H1 (cell line): Measurements from ENCODE around the gene RABEP1. TPM values are rescaled to one million over a fixed set of nuclear protein-coding genes. Genes with fewer than 3 reads are reported as not detected.

Experiments used
- CTCF ChIA-PET: fragments of 300-600 bp; sonication (Branson Sonifier 250); formaldehyde crosslinking; loops from one replicate; lab custom pipeline; 2021; ENCODE audit not compliant: partially characterized antibody; lab: Charles Lee
- POLR2A ChIA-PET: fragments of 300-600 bp; sonication (Branson Sonifier 250); formaldehyde crosslinking; loops from one replicate; lab custom pipeline; 2021; ENCODE audit warnings: inconsistent platforms; ENCODE audit not compliant: partially characterized antibody; lab: Charles Lee
- DNase-seq, 2 experiments: peaks; one replicate each; pipeline versions ENCODE4 v3.0.0 to v3.0.0-alpha.2; 2010 to 2022; ENCODE audit warnings: low spot score in 2 of 2, low read depth in 1 of 2, mixed read lengths in 1 of 2
- FAIRE-seq: peaks from 2 replicates; lab custom pipeline; 2011; peaks lifted over from hg19 to GRCh38; lab: Jason Lieb, UNC
- H2AFZ ChIP-seq: 2 replicates; pipeline ENCODE4 v1.8.1; 2012; ENCODE audit warnings: low read length, inconsistent platforms
- H2AK5ac ChIP-seq: 2 replicates; pipeline ENCODE4 v1.6.1; 2013; ENCODE audit warnings: low read depth, low read length
- H2BK120ac ChIP-seq: replicated peaks from 2 replicates; pipeline ENCODE3; 2013; ENCODE audit warnings: low read depth, low read length, inconsistent platforms
- H2BK12ac ChIP-seq: 2 replicates; pipeline ENCODE4 v1.6.1; 2013; ENCODE audit warnings: low read depth, low read length
- H2BK15ac ChIP-seq: 2 replicates; pipeline ENCODE4 v1.6.1; 2013; ENCODE audit warnings: low read length
- H2BK20ac ChIP-seq: 2 replicates; pipeline ENCODE4 v1.6.1; 2013; ENCODE audit warnings: low read length
- H2BK5ac ChIP-seq: 2 replicates; pipeline ENCODE4 v1.6.1; 2013; ENCODE audit warnings: low read depth, low read length
- H3K14ac ChIP-seq: 2 replicates; pipeline ENCODE4 v1.6.1; 2013; ENCODE audit warnings: inconsistent platforms; ENCODE audit not compliant: insufficient read length
- H3K18ac ChIP-seq: 2 replicates; pipeline ENCODE4 v1.6.1; 2013; ENCODE audit warnings: low read length; ENCODE audit errors: extremely low read depth
- H3K23ac ChIP-seq: 2 replicates; pipeline ENCODE4 v1.6.1; 2013; ENCODE audit warnings: inconsistent platforms; ENCODE audit not compliant: insufficient read length
- H3K23me2 ChIP-seq: 2 replicates; pipeline ENCODE4 v1.6.1; 2013; ENCODE audit warnings: low read depth, low read length
- H3K27ac ChIP-seq: 2 replicates; pipeline ENCODE4 v1.6.1; 2011; ENCODE audit warnings: low read depth, low read length, inconsistent platforms
- H3K27me3 ChIP-seq, 4 experiments: replicated peaks in 1 of 4; 1 replicate in 1 of 4; 2 replicates in 3 of 4; pipeline versions ENCODE4 v1.6.1 to v1.8.1; 2011 to 2013; ENCODE audit warnings: low read length in 3 of 4, mild to moderate bottlenecking in 3 of 4, inconsistent platforms in 2 of 4, mixed read lengths in 2 of 4, moderate library complexity in 1 of 4; ENCODE audit not compliant: control insufficient read depth in 3 of 4, insufficient read depth in 3 of 4; ENCODE audit errors: extremely low read depth in 1 of 4
- H3K36me3 ChIP-seq, 4 experiments: 2 replicates each; pipeline versions ENCODE4 v1.6.1 to v1.8.1; 2011 to 2013; ENCODE audit warnings: mild to moderate bottlenecking in 4 of 4, low read length in 3 of 4, moderate library complexity in 2 of 4, control low read depth in 1 of 4, inconsistent platforms in 1 of 4; ENCODE audit not compliant: insufficient read depth in 4 of 4, control insufficient read depth in 2 of 4
- H3K4ac ChIP-seq: replicated peaks from 2 replicates; pipeline ENCODE3; 2013; ENCODE audit warnings: low read length, low read depth, mixed read lengths, inconsistent platforms; ENCODE audit not compliant: insufficient read length
- H3K4me1 ChIP-seq, 4 experiments: replicated peaks in 1 of 4; 1 replicate in 1 of 4; 2 replicates in 3 of 4; pipeline versions ENCODE4 v1.6.1 to v1.8.1; 2011 to 2013; ENCODE audit warnings: low read length in 3 of 4, inconsistent platforms in 2 of 4, mixed read lengths in 1 of 4; ENCODE audit not compliant: insufficient read depth in 4 of 4, control insufficient read depth in 3 of 4
- H3K4me2 ChIP-seq, 2 experiments: 2 replicates each; pipeline versions ENCODE4 v1.6.1 to v1.8.1; 2011 to 2013; ENCODE audit warnings: low read depth in 2 of 2, low read length in 2 of 2, control low read depth in 1 of 2, inconsistent platforms in 1 of 2, mild to moderate bottlenecking in 1 of 2; ENCODE audit not compliant: insufficient read depth in 1 of 2
- H3K4me3 ChIP-seq, 4 experiments: fragments of 200-600, 300-600 bp in 1 of 4; sonication (generic), shearing (Covaris generic), sonication (Bioruptor Twin) in 1 of 4; 2 replicates each; pipeline versions ENCODE4 v1.5.1 to v1.8.1; 2011 to 2016; ENCODE audit warnings: low read length in 4 of 4, low read depth in 3 of 4, control low read depth in 2 of 4, inconsistent platforms in 2 of 4, mild to moderate bottlenecking in 2 of 4, mixed read lengths in 1 of 4, moderate library complexity in 1 of 4; ENCODE audit not compliant: insufficient read depth in 2 of 4; ENCODE audit errors: extremely low read depth in 1 of 4
- H3K56ac ChIP-seq: replicated peaks from 2 replicates; pipeline ENCODE3; 2013; ENCODE audit warnings: low read depth, mild to moderate bottlenecking, mixed read lengths, low read length, inconsistent platforms; ENCODE audit not compliant: insufficient read length
- H3K79me1 ChIP-seq: 2 replicates; pipeline ENCODE4 v1.6.1; 2013; ENCODE audit warnings: low read depth, low read length, control low read depth
- H3K79me2 ChIP-seq, 2 experiments: 2 replicates each; pipeline versions ENCODE4 v1.6.1 to v1.8.1; 2012 to 2013; ENCODE audit warnings: low read length in 2 of 2, mild to moderate bottlenecking in 2 of 2, inconsistent platforms in 1 of 2; ENCODE audit not compliant: insufficient read depth in 2 of 2, control insufficient read depth in 1 of 2
- H3K9ac ChIP-seq, 4 experiments: replicated peaks in 1 of 4; 1 replicate in 1 of 4; 2 replicates in 3 of 4; pipeline versions ENCODE4 v1.6.1 to v1.8.1; 2011 to 2013; ENCODE audit warnings: low read depth in 3 of 4, low read length in 3 of 4, control low read depth in 2 of 4, mild to moderate bottlenecking in 2 of 4, moderate library complexity in 2 of 4, inconsistent platforms in 1 of 4; ENCODE audit errors: extremely low read depth in 1 of 4
- H3K9me3 ChIP-seq, 2 experiments: 2 replicates each; pipeline versions ENCODE4 v1.6.1 to v1.8.1; 2012 to 2013; ENCODE audit warnings: mild to moderate bottlenecking in 2 of 2, moderate library complexity in 2 of 2, control low read depth in 1 of 2, inconsistent platforms in 1 of 2, low read depth in 1 of 2, low read length in 1 of 2, mixed read lengths in 1 of 2; ENCODE audit not compliant: insufficient read depth in 2 of 2
- H4K20me1 ChIP-seq, 2 experiments: replicated peaks in 1 of 2; 2 replicates each; pipeline versions ENCODE3 to v1.8.1; 2011 to 2013; ENCODE audit warnings: inconsistent platforms in 2 of 2, low read length in 2 of 2, mild to moderate bottlenecking in 1 of 2; ENCODE audit not compliant: insufficient read depth in 2 of 2, control insufficient read depth in 1 of 2
- H4K5ac ChIP-seq: 2 replicates; pipeline ENCODE4 v1.6.1; 2013; ENCODE audit warnings: low read length, low read depth, mixed read lengths, inconsistent platforms; ENCODE audit not compliant: insufficient read length
- H4K8ac ChIP-seq: 2 replicates; pipeline ENCODE4 v1.8.0; 2013; ENCODE audit warnings: mild to moderate bottlenecking, moderate library complexity, low read length, inconsistent platforms; ENCODE audit not compliant: insufficient read depth; ENCODE audit errors: extremely low read depth
- H4K91ac ChIP-seq: replicated peaks from 2 replicates; pipeline ENCODE3; 2013; ENCODE audit warnings: low read length, mixed read lengths, inconsistent platforms; ENCODE audit not compliant: insufficient read length
- CBX5 ChIP-seq: fragments of 300-800, 300-1000 bp; sonication (generic); IDR thresholded peaks from 2 replicates; pipeline ENCODE4 v1.7.1; 2016; ENCODE audit warnings: antibody characterized with exemption, low read length, low read depth
- EZH2 ChIP-seq: fragments of 200-600 bp; sonication (generic); IDR thresholded peaks from 2 replicates; pipeline ENCODE4 v1.7.1; 2012; ENCODE audit warnings: low read depth, mild to moderate bottlenecking, moderate library complexity, low read length, inconsistent platforms; ENCODE audit not compliant: severe bottlenecking
- KDM5A ChIP-seq: fragments of 200-600 bp; IDR thresholded peaks from 2 replicates; pipeline ENCODE4 v1.7.1; 2012; ENCODE audit warnings: mild to moderate bottlenecking, low read length, inconsistent platforms, mixed read lengths
- RAD21 ChIP-seq, 2 experiments: IDR thresholded peaks in 1 of 2; conservative IDR thresholded peaks in 1 of 2; 2 replicates each; pipeline ENCODE4 v1.6.1; 2011; ENCODE audit warnings: low read depth in 2 of 2, low read length in 2 of 2, improper control_type of control experiment in 1 of 2, inconsistent platforms in 1 of 2, mild to moderate bottlenecking in 1 of 2, moderate library complexity in 1 of 2
- SIN3A ChIP-seq, 2 experiments: IDR thresholded peaks in 1 of 2; conservative IDR thresholded peaks in 1 of 2; 2 replicates each; pipeline ENCODE4 v1.6.1; 2011 to 2012; ENCODE audit warnings: low read length in 2 of 2, improper control_type of control experiment in 1 of 2, low read depth in 1 of 2, mild to moderate bottlenecking in 1 of 2
- WGBS, 2 experiments: shearing (Covaris generic) in 1 of 2; methylation state at CpG; one replicate each; pipeline versions ENCODE4 v1.1.6 to v1.1.7; 2013 to 2015; ENCODE audit warnings: low lambda C conversion rate in 2 of 2, mixed read lengths in 2 of 2, inconsistent platforms in 1 of 2, low coverage in 1 of 2, missing lambda C conversion rate in 1 of 2; ENCODE audit not compliant: insufficient replicate concordance in 2 of 2, insufficient coverage in 1 of 2, insufficient read length in 1 of 2; ENCODE audit errors: extremely low coverage in 1 of 2, missing lambda C conversion rate in 1 of 2; 5-methylcytosine and 5-hydroxymethylcytosine counted together
- polyA plus RNA-seq, 7 experiments: library from polyadenylated mRNA; depleted of rRNA in 3 of 7; stranded (reverse) in 5 of 7; unstranded in 2 of 7; fragments of >200 nt in 5 of 7; fragments of 200-250 nt in 2 of 7; gene quantifications; 1 replicate in 5 of 7; 2 replicates in 1 of 7; 4 replicates in 1 of 7; pipeline versions ENCODE4 v1.2.1 to v1.2.3, GENCODE V29; 2011 to 2013; ENCODE audit warnings: missing spikeins in 2 of 7, mixed read lengths in 2 of 7
- total RNA-seq: library from RNA; stranded (reverse); fragmentation: NEBNext Ultra II Directional; extraction: Animal tissue kit (Norgen Biotek cat#: 25700); gene quantifications from 2 replicates; pipeline ENCODE4 v1.2.1, GENCODE V29; 2021

The RABEP1 gene
- total and polyA plus RNA-seq, 2 of the 8 experiments (the other 6 are each of a cell fraction or from before 2014, with no cell fraction given) = 8.5 to 52.3 TPM

DNA sequence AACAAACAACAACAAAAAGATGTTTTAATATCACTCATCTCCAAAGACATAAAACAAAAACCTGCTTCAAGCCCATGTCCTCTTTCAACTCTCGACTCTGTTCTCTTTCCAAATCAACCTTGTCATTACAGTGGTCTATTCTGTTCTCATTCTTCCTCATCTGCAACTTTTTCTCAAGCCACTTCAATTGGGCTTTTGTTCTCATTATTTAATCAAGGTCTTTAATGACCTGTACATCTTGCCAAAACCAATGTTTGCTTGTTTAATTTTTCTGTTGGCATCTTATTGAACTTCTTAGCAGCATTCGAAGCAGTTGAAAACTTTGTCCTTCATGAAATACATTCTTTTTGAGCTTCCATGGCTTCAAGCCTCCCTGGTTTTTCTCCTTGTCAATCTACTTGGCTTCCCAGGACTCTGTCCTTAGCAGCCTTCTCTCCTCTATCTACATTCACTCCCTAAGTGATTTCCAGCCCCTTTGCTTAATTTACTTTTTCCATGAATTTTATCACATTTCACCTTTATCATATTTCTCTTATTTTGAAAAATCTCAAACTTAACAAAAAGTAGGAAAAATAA is 19.6 kb upstream of the RABEP1 start:
- Histone ChIP-seq H2BK12ac (no peak overlapping the region), H3K9ac (no peak overlapping the region), H3K18ac (no peak overlapping the region), H3K23ac (no peak overlapping the region), H3K27ac (no peak overlapping the region), H4K91ac (no peak overlapping the region), H3K4me2 (no peak overlapping the region), H3K56ac (no peak overlapping the region), H4K20me1 (peaks cover 0 to 2% of the 10 kb centered on the region in 2 experiments), H3K4me1 (no peaks in the 10 kb centered on the region), H2BK5ac (no peak overlapping the region), H3K4me3 (no peak overlapping the region), H2AK5ac (no peak overlapping the region), H3K36me3 (no peaks in the 10 kb centered on the region), H3K79me1 (no peaks in the 10 kb centered on the region), H3K14ac (no peak overlapping the region), H2BK15ac (no peak overlapping the region), H4K5ac (no peak overlapping the region), H3K27me3 (no peaks in the 10 kb centered on the region), H3K9me3 (no peaks in the 10 kb centered on the region), H2BK20ac (no peak overlapping the region), H3K79me2 (no peaks in the 10 kb centered on the region), H4K8ac (no peak overlapping the region), H2AFZ (no peak overlapping the region), H2BK120ac (no peak overlapping the region), H3K4ac (no peak overlapping the region), H3K23me2 (no peaks in the 10 kb centered on the region)
- WGBS, 2 experiments = 89% methylated on average over 2 of the region's 2 CpGs; no CpG with 5 or more reads in 1 of the 2 experiments
- no peak for FAIRE-seq
- DNase-seq = no peak
- ChIA-PET POLR2A (no interaction called here), CTCF (interaction anchor here (0.9 kb wide), 1 partner anchor 19 kb away, joined by 3 read pairs; the partner anchor contains the start of gene RABEP1)
- TF ChIP-seq CBX5 (no peak), RAD21 (IDR thresholded peaks at IDR 0.05 in 1 of 2, conservative IDR thresholded peaks at IDR 0.05 in 1 of 2; ENCODE audit: low read depth in 2 of 2, low read length in 2 of 2) (no peak), KDM5A (no peak), EZH2 (no peak), SIN3A (conservative IDR thresholded peaks at IDR 0.05 in 1 of 2, IDR thresholded peaks at IDR 0.05 in 1 of 2; ENCODE audit: low read depth in 1 of 2, low read length in 2 of 2) (no peak)
